Neutrophil (primary cell): ENCODE data around the gene CTNND2.

Experiments
- H3K27ac ChIP-seq: fragments of 200-600 bp; sonication (generic); 2 replicates; pipeline ENCODE4 v1.5.1; 2016; ENCODE audit warnings: mild to moderate bottlenecking, moderate library complexity
- H3K27me3 ChIP-seq: fragments of 200-600 bp; sonication (generic); 2 replicates; pipeline ENCODE4 v1.6.0; 2016; ENCODE audit warnings: mild to moderate bottlenecking
- H3K36me3 ChIP-seq: fragments of 200-600 bp; sonication (generic); 2 replicates; pipeline ENCODE4 v1.5.1; 2017
- H3K4me1 ChIP-seq, 2 experiments: fragments of 200-600 bp in 1 of 2; sonication (generic) in 1 of 2; 1 replicate in 1 of 2; 2 replicates in 1 of 2; pipeline versions ENCODE4 v1.5.1 to v1.6.1; 2013 to 2016; ENCODE audit warnings: low read depth in 1 of 2, low read length in 1 of 2, mild to moderate bottlenecking in 1 of 2, moderate library complexity in 1 of 2; ENCODE audit not compliant: control insufficient read depth in 1 of 2, insufficient read depth in 1 of 2
- H3K4me3 ChIP-seq, 2 experiments: fragments of 200-600 bp in 1 of 2; sonication (generic) in 1 of 2; 1 replicate in 1 of 2; 2 replicates in 1 of 2; pipeline ENCODE4 v1.5.1; 2013 to 2016; ENCODE audit warnings: low read depth in 1 of 2, low read length in 1 of 2, mild to moderate bottlenecking in 1 of 2, moderate library complexity in 1 of 2
- H3K9me3 ChIP-seq: fragments of 200-600 bp; sonication (generic); 2 replicates; pipeline ENCODE4 v1.5.1; 2016
- TF ChIP-seq, protein P1 (sequence below): fragments of 200-600 bp; sonication (generic); IDR thresholded peaks from 2 replicates; pipeline ENCODE4 v1.5.1; 2016; ENCODE audit warnings: antibody characterized with exemption

Gene CTNND2

DNA sequence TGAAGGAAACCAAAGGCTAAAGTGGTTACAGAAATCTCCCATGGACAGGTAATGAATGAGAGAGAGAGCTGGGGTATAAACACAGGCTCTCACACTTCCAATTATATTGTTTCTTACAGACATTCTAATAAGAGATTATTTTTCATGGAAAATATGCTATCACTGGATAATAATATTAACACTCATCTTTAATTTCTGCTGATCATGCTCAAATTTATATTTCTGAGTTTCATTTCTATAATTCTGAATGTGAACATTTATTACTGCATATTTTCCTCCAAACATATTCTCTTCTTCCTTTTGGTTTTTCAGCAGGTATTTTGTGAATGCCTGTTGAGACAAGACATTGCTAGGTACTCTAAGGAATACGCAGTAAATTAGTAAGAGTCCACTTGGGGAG, 733.0 kb downstream of the CTNND2 start:
- no peaks in the 10 kb centered on the region for H3K36me3 ChIP-seq
- TF ChIP-seq, protein P1, sequence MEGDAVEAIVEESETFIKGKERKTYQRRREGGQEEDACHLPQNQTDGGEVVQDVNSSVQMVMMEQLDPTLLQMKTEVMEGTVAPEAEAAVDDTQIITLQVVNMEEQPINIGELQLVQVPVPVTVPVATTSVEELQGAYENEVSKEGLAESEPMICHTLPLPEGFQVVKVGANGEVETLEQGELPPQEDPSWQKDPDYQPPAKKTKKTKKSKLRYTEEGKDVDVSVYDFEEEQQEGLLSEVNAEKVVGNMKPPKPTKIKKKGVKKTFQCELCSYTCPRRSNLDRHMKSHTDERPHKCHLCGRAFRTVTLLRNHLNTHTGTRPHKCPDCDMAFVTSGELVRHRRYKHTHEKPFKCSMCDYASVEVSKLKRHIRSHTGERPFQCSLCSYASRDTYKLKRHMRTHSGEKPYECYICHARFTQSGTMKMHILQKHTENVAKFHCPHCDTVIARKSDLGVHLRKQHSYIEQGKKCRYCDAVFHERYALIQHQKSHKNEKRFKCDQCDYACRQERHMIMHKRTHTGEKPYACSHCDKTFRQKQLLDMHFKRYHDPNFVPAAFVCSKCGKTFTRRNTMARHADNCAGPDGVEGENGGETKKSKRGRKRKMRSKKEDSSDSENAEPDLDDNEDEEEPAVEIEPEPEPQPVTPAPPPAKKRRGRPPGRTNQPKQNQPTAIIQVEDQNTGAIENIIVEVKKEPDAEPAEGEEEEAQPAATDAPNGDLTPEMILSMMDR = no peak

DNA sequence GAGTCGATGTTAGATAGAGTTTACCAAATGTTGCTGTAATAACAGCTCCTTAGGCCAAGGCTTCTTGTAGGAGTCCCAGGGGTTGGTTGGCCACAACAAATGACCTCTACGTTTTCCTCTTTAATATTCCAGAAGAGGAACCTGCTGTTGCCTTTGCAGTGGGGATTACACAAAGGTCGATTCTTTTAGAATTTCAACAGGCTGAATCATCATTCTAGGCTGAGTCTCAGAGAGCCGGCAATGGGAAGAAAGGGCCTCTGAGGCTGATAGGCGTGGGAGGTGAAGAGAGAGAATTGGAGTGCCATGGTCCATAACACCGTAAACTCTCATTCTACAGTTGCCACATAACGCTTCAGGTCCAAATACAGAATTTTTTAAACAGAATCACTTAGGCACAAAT, 737.3 kb downstream of the CTNND2 start:
- Histone ChIP-seq H3K4me1 (no peaks in the 10 kb centered on the region), H3K27me3 (no peaks in the 10 kb centered on the region), H3K36me3 (no peaks in the 10 kb centered on the region), H3K27ac (no peak overlapping the region), H3K9me3 (no peaks in the 10 kb centered on the region), H3K4me3 (no peak overlapping the region)
- TF ChIP-seq, protein P1 = no peak

More for the DNA sequence above, 733.0 kb downstream of the CTNND2 start:
- no peak overlapping the region for H3K27ac ChIP-seq
- no peaks in the 10 kb centered on the region for H3K4me1 ChIP-seq
- no peaks in the 10 kb centered on the region for H3K27me3 ChIP-seq
- no peaks in the 10 kb centered on the region for H3K9me3 ChIP-seq
- H3K4me3 ChIP-seq = no peak overlapping the region

DNA sequence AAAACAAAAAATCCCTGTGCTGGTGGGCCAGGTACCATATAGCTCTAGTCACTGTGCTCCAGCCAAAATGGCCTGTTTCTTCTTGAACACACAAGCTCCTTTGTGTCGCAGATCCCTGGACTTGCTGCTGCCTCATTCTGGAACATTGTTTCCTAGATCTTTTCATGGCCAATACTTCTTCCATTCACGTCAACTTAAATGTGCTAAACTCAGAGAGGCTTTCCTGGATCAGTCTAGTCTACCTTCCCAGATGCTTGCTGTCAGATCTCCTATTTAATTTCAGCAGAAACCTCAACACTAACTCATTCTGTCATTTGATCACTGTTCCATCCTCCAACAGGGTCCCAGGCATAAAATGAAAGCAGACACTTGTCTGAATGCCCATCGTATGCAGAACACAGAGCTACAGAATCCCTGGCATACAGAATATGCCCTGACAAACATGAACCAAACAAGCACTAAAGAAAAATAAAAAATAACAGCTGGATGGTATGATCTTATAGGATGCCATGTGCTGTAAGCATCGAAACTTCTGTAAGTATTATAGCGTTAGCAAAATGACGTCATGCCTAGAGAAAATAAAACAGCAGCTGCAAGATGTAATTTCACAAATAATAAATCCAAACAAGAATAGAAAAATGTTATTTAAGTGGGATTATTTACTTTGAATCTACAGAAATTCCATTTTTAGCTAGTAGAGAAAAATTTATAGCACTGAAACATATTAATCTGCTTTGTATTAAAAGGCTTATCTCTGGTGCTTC, 739.5 kb downstream of the CTNND2 start:
- Histone ChIP-seq H3K9me3 (no peaks in the 10 kb centered on the region), H3K4me1 (no peaks in the 10 kb centered on the region), H3K27me3 (no peaks in the 10 kb centered on the region), H3K36me3 (no peaks in the 10 kb centered on the region), H3K4me3 (no peak overlapping the region), H3K27ac (no peak overlapping the region)
- TF ChIP-seq, protein P1 = no peak

DNA sequence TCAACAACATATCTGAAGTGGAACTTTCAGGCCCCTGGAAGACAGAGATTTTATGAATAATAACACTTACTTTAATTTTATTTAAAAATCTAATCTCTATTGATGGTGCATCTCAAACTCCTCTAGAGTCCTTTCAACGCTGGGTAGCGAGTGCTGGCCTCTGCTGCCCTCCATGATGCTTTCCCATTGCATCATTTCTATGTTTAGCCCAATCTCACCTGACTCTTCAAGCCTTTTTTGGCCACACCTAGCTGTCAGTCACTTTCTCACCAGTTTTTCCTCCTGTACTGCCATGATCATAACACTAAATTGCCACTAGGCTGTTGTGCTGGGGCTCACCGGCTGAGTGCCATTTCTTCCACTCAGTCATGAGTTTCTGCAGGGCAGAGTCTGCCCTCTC, 747.1 kb downstream of the CTNND2 start:
- Histone ChIP-seq H3K4me1 (no peaks in the 10 kb centered on the region), H3K27ac (no peak overlapping the region), H3K36me3 (no peaks in the 10 kb centered on the region), H3K4me3 (no peak overlapping the region), H3K9me3 (no peaks in the 10 kb centered on the region), H3K27me3 (no peaks in the 10 kb centered on the region)
- TF ChIP-seq, protein P1 = no peak

DNA sequence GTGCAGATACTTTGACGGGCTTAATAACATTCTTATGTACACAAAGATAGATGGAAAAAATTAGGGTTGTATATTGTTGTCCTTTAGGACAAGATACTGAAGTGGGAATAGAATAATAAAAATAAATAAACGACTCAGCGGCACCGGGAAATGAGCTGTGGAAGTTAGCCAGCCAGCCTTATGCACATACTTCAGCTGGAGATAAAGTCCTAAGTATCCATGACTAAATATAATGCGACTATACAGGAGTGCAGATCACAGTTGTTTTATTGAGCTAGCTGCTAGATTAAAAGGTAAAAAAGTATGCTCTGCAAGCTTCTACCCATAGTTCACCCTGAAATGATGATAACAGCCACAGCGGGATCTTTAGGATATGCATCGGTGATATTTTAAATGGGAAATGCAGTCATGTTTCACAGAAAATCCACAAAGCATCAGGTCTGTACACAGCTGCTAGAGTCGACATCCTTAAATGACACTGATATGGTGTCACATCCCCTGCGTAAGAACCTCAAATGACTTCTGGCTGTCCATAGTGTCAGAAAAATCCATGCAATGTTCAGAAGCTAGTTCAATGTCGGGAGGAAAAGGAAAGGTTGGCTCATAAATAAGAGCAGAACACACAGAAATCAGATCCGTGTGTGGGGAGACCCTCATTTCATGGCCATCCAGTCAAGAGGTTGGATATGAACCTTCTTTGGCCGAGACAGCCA, 750.4 kb downstream of the CTNND2 start:
- no peak overlapping the region for H3K4me3 ChIP-seq
- H3K27me3 ChIP-seq = no peaks in the 10 kb centered on the region
- H3K27ac ChIP-seq = no peak overlapping the region
- H3K36me3 ChIP-seq = no peaks in the 10 kb centered on the region
- no peaks in the 10 kb centered on the region for H3K9me3 ChIP-seq
- TF ChIP-seq, protein P1 = no peak
- H3K4me1 ChIP-seq = no peaks in the 10 kb centered on the region
